ENCODE measurements around the gene SERPINE3.

The SERPINE3 gene

GRCh38 chr13:51370811-51371210, 31.3 kb downstream of the SERPINE3 start:
- Histone ChIP-seq H3K9me3 (no peaks in the 10 kb centered on the region), H3K4me3 (no peak overlapping the region), H3K4me1 (no peaks in the 10 kb centered on the region), H3K27ac (no peak overlapping the region), H3K27me3 (no peaks in the 10 kb centered on the region), H3K36me3 (peaks cover 48 to 74% (median 60%) of the 10 kb centered on the region in 3 donors)
- DNase-seq = no peak
- intact Hi-C loops (cut with DNase I; ENCODE audit: low total_unique reads) = no loop called here
- no peak for TF ChIP-seq CTCF (IDR thresholded peaks at IDR 0.05)

GRCh38 chr13:51371768-51372399, 32.4 kb downstream of the SERPINE3 start:
- Histone ChIP-seq H3K4me1 (no peaks in the 10 kb centered on the region), H3K4me3 (no peak overlapping the region), H3K27ac (no peak overlapping the region), H3K9me3 (no peaks in the 10 kb centered on the region), H3K36me3 (peaks cover 49 to 80% (median 58%) of the 10 kb centered on the region in 3 donors), H3K27me3 (no peaks in the 10 kb centered on the region)
- DNase-seq = no peak
- no peak for TF ChIP-seq CTCF (IDR thresholded peaks at IDR 0.05)
- intact Hi-C loops (cut with DNase I; ENCODE audit: low total_unique reads) = no loop called here

GRCh38 chr13:51373451-51373850, 34.0 kb downstream of the SERPINE3 start:
- Histone ChIP-seq H3K4me3 (no peak overlapping the region), H3K36me3 (peaks cover 48 to 75% (median 53%) of the 10 kb centered on the region in 3 donors), H3K9me3 (no peaks in the 10 kb centered on the region), H3K27ac (no peak overlapping the region), H3K4me1 (no peaks in the 10 kb centered on the region), H3K27me3 (no peaks in the 10 kb centered on the region)
- intact Hi-C loops (cut with DNase I; ENCODE audit: low total_unique reads) = no loop called here
- TF ChIP-seq CTCF (IDR thresholded peaks at IDR 0.05) = no peak
- no peak for DNase-seq

GRCh38 chr13:51380269-51380668, 40.8 kb downstream of the SERPINE3 start:
- H3K4me3 ChIP-seq = no peak overlapping the region
- no peak for TF ChIP-seq CTCF (IDR thresholded peaks at IDR 0.05)
- intact Hi-C loops (cut with DNase I; ENCODE audit: low total_unique reads) = no loop called here
- DNase-seq = no peak
- no peaks in the 10 kb centered on the region for H3K4me1 ChIP-seq
- no peak overlapping the region for H3K27ac ChIP-seq
- H3K27me3 ChIP-seq = no peaks in the 10 kb centered on the region
- peaks cover 33 to 52% (median 41%) of the 10 kb centered on the region in 3 donors for H3K36me3 ChIP-seq
- no peaks in the 10 kb centered on the region for H3K9me3 ChIP-seq

GRCh38 chr13:51385114-51385513, 45.6 kb downstream of the SERPINE3 start:
- intact Hi-C loops (cut with DNase I; ENCODE audit: low total_unique reads) = no loop called here
- no peaks in the 10 kb centered on the region for H3K9me3 ChIP-seq
- H3K4me3 ChIP-seq = no peak overlapping the region
- DNase-seq = no peak
- no peaks in the 10 kb centered on the region for H3K4me1 ChIP-seq
- H3K27ac ChIP-seq = no peak overlapping the region
- peaks cover 15 to 20% (median 19%) of the 10 kb centered on the region in 3 donors for H3K36me3 ChIP-seq
- H3K27me3 ChIP-seq = no peaks in the 10 kb centered on the region
- TF ChIP-seq CTCF (IDR thresholded peaks at IDR 0.05) = no peak

GRCh38 chr13:51394724-51395123, 55.2 kb downstream of the SERPINE3 start:
- peaks cover 0 to 29% (median 13%) of the 10 kb centered on the region in 4 donors for H3K4me1 ChIP-seq
- DNase-seq = no peak
- no peak overlapping the region for H3K4me3 ChIP-seq
- H3K27me3 ChIP-seq = no peaks in the 10 kb centered on the region
- H3K27ac ChIP-seq = no peak overlapping the region
- intact Hi-C loops (cut with DNase I; ENCODE audit: low total_unique reads) = no loop called here
- TF ChIP-seq CTCF (IDR thresholded peaks at IDR 0.05) = no peak
- H3K36me3 ChIP-seq = no peaks in the 10 kb centered on the region
- no peaks in the 10 kb centered on the region for H3K9me3 ChIP-seq

All from tibial artery (tissue), 4 donors.